ENCODE results near the gene ATG101.

ATG101 gene, protein sequence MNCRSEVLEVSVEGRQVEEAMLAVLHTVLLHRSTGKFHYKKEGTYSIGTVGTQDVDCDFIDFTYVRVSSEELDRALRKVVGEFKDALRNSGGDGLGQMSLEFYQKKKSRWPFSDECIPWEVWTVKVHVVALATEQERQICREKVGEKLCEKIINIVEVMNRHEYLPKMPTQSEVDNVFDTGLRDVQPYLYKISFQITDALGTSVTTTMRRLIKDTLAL

DNA sequence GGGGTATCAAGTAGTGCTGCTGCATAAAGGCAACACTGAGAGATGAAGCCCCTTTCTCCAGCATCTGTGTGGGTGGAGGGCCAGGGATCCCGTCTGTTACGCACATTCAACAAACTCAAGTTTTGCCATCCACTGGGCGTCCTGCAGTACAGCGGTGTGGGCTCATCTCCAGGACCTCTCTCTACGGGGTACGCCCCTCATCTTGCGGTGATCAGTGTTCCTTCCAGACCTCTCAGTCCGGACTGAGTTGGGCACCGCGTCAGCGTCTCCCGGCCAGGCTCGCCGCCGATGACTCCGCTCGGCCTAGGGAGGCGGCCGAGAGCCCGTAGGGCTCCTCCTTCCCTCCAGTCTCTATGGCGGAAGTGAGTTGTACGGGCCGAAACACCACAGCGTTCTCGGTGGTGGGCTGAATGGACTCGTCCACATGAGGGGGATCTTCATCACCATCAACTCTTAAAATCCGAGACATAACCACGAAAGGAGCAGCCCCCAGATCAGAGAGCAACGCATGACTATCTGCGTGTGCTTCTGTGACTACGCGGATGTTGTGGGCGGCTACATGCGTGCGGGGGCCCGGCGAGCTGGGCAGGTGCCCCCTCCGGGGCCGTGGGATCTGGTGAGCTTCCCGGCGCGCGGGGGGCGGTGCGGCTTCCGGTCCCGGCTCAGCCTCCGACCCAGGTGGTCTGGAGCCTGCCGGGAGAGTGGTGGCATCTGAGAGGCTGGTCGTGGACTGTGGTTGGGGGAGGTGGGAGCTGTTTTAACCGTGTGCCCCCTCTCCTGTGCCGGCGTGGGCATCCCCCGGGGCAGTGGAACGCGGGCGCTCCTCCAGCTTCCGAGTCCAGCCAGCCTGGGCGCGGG lies at the start of gene ATG101:
ATG101 (plus strand) TSS at position 652 of the 858 bp plus-strand sequence. CDS start 3,673 bp downstream, outside the sequence.
- DNase-seq, result peak; percentile 91

DNA sequence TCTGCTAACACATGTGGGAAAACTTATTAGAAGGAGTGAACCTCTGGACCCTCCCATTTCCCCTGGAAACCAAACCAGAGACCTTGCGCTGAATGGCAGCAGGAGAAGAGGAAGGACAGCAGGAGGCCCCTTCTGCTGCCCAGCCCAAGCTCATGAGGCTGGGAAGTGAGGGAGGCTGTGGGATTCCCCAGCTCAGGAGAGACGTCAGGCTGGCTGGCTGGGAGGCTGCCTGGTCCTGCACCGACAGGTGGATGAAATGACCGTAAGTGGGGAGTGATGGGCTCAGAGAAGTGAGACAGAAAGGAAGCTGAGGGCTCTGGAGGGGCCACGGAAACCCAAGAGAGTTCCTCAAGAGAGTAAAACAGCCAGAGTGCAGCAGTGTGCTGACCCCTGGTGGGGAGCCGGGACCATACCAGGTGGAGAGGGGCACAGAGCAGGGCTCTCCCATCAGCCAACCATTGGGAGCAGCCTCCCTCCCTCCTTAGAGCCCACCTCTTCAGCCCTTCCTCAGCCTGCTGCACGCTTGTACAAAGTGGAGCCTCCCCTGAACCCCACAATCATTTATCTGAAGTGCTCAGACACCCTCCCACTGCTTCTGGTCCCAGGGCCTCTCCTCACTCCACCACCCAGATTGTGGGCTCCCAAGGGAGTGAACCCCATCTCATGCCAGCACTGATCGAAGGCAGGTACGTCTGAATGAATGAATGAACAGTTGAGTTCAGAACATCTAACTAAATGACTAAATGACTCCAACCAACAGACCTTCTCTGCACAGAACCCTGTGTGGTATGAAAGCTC lies 49.0 kb upstream of the ATG101 start:
- peak; percentile 74 for DNase-seq

DNA sequence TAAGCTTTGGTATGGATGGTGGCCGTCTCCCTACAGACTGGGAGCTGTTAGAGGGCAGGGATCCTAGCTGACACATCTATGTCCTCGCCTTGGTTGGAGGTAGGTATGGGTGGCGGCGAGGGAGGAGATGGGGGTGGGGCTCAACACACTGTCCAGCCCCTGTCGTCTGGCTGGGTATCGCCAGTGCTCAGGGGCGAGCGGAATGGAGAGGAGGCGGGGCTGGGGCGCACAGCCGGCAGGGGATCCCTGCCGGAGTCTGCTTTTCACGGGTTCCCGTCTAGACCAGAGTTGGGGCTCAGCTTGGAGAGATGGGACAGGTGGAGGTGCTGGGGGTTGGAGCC lies 47.0 kb upstream of the ATG101 start:
- DNase-seq, result no peak

DNA sequence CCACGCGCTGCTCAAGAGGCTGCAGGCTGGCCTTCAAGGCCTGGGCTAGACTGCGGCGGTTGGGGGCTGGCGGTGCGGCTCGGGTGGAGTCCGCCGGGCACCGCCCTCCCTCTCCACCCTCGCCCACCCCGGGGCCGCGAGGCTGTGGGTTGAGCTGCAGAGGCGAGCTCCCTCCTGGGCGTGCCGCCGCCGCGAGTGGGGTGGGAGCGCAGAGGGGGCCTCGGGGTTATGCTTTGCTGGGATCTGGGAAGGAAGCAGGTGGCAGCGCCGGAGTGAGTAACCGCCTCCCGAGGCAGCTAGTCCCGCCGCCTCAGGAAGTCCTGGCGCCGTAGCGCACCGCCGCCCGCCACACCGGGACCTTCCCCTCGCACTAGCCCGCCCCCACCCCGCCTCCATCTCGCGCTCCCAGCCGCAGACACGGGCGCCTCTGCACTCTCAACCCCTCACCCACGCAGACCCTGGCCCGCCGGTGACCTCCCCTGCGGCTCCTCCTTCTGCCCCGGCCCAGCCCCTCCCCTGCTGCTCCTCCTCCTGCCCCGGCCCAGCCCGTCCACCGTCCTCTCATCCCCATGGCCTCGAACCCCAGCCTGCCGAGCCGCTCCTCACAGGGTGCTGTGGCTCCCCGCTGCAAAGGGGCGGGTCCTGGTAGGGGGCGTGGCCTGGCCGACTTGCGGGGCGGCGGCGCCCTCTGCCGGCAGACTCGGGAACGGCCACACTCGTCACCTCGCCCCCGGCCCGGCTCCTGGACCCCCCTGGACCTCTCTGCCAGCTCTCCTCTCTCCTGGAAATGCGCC lies 46.4 kb upstream of the ATG101 start:
- peak; percentile 91 for DNase-seq

DNA sequence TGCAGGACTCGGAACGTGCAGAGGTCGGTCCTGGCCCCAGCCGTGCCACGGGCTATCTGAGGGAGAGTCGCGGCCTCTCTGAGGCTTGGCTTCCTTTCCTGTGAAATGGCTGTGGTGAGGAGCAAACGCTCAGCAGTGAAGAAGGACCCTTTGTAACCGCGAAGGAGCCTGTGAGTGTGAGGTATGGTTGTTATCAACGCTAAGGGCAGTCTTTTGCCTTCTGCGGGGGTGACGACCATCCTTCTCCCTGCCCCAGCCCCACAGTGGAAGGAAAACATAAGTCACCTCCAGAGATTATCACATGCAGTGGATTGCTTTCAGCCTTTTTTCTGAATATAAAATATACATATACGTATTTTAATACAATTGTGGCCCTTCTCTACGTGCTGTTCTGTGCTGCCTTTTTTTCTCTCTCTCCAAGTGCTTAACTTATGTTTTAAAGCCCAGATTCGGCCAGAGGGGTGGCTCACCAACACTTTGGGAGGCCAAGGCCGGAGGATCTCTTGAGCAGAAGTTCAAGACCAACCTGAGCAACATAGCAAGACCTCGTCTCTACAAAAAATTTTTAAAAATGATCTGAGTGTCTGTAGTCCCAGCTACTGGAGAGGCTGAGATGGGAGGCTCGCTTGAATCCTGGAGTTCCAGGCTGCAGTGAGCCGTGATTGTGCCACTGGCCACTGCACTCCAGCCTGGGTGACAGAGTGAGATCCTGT lies 45.6 kb upstream of the ATG101 start:
- no peak for DNase-seq

DNA sequence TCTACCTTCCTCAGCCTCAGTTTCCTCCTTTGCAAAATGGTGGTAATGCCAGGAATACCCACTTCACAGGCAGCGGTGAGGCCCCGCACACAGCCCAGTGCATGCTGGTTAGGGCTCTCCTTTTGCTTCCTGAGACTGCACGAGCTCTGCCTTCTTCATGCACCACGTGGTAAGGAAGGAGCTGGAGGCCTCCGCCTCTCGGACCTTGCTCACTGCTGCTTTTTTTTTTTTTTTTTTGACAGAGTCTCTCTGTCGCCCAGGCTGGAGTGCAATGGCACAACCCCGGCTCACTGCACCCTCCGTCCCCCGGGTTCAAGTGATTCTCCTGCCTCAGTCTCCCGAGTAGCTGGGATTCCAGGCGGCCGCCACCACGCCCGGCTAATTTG lies 44.9 kb upstream of the ATG101 start:
- DNase-seq, result no peak

DNA sequence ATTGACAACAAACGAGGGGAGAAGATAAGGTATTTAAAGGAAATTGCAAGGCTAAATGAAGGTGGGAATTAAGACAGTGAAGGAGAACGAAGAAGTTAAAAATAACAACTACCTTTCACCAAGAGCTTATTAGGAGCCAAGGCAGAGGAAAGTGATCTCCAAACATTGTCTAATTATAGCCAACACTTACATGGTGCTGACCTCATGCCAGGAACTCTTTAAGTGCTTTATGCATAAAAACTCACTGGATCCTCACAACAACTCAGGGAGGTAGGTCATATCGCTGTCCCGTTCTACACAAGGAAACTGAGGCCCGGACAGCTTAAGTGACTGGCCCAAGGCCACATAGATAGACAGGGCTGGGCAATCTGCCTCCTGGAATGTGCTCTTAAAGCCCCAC lies 43.5 kb upstream of the ATG101 start:
- DNase-seq, result no peak

DNA sequence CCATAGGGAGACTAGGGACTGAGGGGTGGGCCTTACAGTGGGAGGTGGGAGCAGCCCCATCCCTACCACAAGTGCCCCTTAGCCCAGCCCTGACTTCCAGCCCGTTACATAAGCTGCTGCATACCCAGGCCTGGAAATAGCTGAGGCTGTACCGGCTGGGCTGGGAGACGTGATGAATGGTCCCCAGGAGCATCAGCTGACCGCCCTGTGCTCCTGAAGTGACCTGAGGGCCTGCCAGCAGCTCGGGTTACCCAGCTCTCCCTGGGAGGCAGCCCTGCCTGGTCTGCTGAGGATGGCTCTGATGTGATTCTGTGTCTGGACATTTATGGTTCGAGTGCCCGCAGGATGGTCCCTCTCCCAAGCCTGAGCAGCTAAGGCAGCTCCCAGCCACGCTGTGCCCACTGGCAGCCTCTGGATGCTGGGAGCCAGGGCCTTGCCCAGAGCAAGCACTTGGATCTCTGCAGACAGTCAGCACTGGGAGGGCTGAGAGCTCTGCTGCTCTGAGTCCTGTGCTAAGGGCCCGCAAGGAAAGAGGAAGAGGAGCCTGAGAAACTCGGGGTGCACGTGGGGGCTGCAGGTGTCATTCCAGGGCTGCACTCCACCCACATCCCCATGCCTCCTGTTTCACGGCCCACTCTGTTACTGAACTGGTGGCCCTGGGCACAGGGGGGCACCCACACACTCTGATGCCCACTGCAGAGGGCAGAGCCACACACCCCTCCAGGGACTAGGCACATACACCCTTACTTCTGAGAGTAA lies 42.5 kb upstream of the ATG101 start:
- DNase-seq, result no peak

DNA sequence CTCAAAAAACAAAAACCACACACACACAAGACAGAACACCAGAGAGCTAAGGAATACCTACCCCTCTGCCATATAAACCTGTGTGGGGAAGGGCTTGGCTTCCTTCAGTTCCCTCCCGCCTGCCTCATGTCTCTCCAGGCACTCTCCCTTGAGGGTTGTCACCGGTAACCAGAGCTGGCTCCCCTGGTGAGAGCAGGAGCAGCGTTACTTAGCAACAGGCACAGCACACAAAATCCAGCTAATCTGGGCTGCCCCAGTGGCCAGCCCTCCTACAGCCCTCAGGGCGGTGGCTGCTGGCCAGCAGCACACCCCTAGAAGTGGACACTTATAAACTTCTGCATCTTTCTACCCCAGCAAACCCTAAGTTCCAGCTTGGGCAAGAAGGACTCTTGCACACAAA lies 40.1 kb upstream of the ATG101 start:
- DNase-seq, result no peak

DNA sequence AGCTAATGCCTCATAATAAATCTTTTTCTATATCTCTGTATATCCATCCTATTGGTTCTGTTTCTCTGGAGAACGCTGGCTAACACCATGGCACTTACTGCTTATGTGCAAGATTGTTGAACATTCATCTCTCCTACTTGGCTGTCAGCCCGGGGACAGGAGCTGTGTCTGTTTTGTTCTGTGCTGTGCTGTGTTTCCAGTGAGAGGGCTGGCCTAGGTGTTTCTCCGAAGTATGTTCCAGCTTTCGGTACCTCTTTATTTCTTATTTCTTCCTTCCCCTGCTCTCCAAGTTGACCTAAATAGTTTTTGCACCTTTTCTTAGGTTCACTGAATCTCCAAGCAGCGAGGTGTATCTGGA lies 37.4 kb upstream of the ATG101 start:
- DNase-seq, result no peak

DNA sequence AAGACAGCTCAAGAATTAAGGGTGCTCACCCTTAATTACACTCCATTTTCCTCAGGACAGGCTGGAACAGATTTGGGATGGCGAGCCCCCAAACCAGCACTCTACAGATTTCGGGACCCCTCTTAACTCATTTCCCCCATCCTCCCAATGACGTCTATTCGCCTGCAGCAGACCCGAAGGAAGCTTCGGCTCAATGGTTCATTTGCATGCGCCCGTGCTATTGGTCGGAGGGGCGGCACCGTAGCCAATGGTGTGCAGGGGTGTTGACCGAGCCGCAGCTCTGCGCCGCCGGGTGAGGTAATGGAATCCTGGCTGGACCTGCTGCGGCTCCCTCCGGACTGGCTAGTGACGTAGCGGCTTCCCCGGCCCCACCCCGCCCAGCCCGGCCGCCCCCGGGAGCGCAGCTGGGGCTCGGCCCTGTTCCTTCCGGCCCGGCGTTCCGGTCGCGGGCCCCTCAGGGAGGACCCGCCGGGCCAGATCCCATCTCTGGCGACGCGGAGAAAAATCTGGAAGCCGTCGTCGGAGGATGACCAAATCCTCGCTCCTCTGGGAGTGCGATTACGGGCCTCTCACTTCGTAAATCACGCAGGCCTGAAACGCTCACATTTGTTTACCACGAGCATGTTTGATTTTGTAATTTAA lies 36.9 kb upstream of the ATG101 start:
- DNase-seq, result peak; percentile 91

DNA sequence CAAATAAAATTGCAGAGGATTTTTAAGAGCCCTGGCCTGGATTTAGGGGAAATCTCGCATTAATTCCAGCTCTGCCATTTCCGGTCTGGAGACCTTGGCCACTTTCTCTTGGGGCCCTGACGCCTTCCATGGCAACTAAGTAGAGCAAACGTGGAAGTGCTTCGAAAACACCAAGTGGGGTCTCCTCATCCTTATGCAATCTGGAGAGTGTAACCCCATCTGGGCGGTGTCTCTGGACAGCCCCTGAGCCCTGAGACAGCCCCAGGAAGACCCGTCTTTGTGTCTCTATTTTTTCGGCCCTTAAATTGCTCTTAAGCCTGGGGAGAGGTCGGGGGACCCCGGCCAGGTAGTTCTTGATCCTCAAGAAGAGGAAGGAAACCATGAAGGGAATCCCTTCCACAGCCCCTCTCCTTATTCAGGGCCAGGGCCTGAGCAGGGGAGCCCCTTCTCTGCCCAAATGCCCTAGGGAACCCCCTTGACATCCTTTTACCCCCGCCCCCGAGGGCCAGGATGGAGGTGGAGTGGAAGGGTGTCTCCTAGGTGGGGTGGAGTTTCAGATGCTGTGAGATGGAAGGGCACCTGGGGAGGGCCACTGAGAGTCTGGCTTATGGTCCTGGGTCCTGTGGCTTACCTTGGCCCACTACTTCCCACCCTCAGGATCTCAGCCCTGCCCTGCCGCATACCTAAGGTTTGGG lies 36.2 kb upstream of the ATG101 start:
- DNase-seq, result no peak

DNA sequence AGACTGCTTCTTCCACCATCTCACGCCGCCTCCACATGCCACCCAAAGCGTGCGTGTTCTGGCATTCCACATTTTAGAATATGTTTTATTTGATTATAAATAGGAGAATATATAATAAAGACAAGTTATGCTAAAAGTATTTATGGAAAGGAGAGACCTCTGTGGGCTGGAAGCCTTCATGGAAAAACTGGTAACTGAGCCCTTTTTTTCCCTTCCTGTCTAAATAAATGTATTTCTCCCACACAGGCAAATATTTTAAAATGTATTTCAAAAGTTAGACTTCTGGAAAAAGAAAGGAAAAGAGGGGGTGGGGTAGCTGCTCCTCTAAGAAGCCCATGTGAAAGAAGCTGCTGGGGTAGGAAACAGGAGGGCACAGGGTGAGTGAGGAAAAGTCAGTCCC lies 34.6 kb upstream of the ATG101 start:
- no peak for DNase-seq

DNA sequence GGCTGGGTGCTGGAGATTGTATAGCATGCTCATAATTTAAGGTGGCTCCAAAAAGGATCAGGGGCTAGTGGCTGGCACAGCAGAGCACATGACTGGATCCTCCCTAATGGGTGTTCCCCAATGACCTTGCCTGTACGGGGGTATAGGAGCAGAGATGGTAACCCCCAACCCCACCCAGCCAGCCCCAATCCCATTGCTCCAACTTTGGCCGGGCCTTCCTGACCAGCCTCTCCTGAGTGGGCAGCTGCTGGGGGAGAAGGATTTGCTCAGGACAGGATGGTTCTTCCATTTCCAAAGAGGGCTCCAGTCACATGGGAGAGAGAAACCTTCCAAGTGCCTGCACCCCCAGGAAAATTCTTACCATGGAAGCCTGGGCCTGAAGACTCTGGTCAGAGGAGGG lies 33.9 kb upstream of the ATG101 start:
- no peak for DNase-seq

DNA sequence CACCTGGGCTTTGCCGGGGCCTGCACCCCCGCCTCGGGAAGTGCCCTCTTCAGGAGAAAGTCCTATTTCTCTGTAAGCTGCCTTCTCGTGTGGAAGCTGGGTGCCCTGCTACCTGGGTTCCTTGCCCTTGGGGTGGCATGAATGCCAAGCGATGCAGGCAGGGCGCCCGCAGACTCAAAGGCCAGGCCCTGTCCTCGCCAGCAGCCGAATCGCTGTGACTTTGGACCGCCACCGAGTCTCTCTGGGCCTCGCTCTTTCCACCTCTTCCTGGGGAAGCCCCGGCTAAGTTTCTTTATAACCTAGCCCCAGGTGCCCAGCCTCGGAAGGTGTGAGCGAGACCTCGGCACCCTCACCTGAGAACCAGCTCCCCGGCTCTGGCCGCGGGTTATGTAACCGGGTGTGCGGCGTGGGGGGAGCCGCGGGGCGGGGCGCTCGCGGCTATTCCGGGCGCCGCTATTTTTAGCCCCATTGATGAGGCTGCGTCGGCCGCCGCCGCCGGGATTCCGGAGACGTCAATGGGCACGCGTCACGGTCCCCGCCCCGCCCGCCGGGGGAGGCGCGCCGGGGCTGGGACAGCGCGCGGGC lies 33.1 kb upstream of the ATG101 start:
- peak; percentile 94 for DNase-seq

DNA sequence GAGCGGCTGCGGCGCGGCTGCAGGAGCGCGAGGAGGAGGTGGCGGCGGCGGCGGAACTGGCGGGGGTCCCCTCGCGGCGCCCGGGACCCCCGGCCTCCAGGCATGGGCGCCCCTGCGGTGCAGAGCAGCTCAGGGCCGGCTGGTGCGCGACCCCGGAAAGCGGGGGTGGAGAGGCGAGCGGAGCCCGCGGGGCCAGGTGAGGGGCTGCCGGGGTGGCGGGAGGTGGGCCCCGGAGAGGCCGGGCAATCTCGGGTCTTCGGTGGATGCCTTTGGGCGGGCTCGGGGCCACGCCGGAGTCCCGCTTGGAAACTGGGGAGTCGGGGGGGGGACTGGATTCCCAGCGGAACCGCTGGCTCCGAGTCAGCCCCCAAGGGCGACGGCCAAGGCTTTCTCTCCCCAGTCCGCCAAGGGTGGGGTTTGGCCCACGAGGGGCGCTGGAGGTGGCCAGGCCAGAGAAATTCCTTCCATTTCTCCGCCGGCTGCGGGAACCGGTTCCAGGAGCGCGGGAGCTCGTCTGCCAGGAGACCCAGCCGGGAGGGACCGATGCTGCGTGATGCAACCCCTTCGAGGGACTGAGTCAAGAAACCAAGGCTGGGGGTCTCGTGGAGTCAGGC lies 32.4 kb upstream of the ATG101 start:
- DNase-seq, result no peak

DNA sequence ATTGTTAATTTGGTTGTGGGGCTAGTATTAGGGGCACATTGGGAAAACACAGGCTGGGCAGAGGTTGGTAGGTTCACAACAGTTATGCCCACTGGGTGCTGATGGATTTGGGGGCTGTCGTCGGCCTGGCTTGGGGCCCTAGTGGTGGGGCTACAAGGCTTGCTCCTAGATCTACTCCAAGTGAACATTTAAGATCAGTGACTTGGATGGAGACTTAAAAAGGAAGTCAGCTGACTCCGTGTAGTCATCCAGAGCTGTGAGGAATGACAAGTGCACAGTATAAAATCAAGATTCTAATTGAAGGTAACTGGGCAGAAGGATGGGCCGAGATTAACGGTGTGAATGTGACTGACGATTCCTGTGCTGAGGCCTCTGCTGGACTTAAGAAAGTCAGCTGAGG lies 31.3 kb upstream of the ATG101 start:
- no peak for DNase-seq

DNA sequence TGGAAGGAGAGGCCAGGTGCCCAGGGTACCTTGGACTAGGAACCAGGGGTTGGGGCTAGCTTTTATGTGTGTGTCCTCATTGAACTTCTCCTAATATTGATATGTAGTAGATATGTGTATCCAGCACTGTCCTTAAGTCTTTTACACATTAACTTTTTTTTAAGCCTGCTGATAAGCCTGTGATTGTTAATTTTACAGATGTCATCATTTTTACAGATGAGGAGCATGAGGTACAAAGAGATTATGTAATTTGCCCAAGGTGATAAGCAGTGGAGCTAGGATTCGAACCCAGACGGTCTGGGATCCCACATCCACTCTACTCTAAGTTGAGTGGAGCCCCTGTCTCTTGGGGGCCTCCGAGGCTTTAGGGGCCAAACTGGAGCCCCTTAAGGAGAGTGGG lies 28.7 kb upstream of the ATG101 start:
- DNase-seq, result no peak

DNA sequence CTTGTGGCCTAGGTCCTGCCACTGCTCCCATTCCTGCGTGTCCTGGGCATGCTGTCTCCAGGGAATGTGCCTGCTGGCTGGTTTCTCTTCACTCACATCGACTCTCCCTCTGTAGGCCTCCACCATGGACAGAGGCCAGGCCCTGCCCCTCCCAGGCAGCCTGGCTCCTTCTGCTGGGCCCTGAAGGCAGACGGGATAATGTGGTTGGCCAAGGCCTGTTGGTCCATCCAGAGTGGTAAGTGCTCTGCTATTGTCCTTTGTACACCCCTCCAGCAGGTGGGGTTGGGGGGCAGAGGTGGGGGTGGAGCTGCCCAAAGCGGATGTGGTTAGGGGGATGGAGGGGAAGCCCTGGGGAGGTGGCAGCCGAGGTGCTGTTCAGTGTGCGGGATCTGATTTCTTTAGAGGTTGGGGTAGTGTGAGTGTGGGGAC lies 28.1 kb upstream of the ATG101 start:
- peak; percentile 82 for DNase-seq

All from CD4-positive, alpha-beta T cell treated with Interleukin-12 subunit alpha and Interleukin-12 subunit beta, for 1 hour (primary cell).